Measurements from ENCODE around the gene SSR4. TPM values are rescaled to one million over a fixed set of nuclear protein-coding genes. Genes with fewer than 3 reads are reported as not detected.

SSR4 gene
- total RNA-seq, 1 experiment from 2014 or later = 360 TPM

DNA sequence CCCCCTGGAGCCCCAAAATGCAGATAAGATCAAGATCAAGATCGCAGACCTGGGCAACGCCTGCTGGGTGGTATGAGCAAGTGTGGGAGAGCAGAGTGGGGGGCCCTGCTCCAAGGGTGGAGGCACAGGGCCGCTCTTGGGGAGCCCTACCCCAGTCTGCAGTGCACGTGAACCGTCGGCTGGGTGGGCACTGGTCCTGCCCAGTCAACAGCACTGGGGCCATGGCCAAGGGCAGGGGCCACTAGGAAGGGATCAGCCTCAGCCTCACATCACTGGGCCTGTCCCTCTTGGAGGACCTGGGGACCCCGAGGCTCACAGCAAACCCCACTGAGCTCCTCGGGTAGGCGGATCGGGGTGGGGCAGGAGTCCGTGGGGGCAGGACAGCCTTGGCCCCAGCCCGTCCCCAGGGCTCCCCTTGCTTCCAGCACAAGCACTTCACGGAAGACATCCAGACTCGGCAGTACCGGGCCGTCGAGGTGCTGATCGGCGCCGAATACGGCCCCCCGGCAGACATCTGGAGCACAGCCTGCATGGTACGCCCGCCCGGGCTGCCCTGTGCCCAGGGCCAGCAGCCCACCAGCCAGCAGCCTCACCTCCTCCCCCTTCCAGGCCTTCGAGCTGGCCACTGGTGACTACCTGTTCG, 10.0 kb upstream of the SSR4 start:
- TF ChIP-seq CTCF (IDR thresholded peaks at IDR 0.05; ENCODE audit: unreplicated experiment) = no peak
- H3K4me1 Mint-ChIP-seq (ENCODE audit: low read depth, unreplicated experiment) = peaks cover 9% of the 10 kb centered on the region
- no peaks in the 10 kb centered on the region for H3K9me3 Mint-ChIP-seq (ENCODE audit: low read depth, unreplicated experiment)
- intact Hi-C loops (cut with micrococcal nuclease; ENCODE audit: unreplicated experiment) = no loop called here
- H3K27ac Mint-ChIP-seq (ENCODE audit: unreplicated experiment) = no peak overlapping the region
- no peak overlapping the region for H3K4me3 Mint-ChIP-seq (ENCODE audit: low read depth, unreplicated experiment)
- H3K36me3 Mint-ChIP-seq (ENCODE audit: insufficient read depth, unreplicated experiment) = peaks cover 21% of the 10 kb centered on the region
- no peak for DNase-seq
- BruUV-seq (replicated peaks) = no TSS peak
- CTCF ChIA-PET = no interaction called here
- peaks cover 13% of the 10 kb centered on the region for H3K27me3 Mint-ChIP-seq (ENCODE audit: unreplicated experiment)

DNA sequence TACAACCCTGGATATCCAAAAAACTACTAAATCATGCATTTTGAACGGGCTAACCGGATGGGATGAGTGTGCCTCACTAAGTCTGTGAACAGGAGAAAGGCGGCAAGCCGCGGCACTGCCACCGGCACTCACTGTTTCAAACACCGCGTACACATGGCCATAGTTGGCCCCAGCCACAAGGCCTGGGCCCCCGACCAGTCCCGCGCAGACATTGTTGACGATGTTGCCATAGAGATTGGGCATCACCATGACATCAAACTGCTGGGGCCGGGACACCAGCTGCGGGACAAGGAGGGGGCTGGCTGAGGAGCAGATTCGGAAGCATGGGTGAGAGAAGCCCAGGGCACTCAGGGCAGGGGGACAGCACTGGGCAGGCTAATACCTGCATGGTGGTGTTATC, 7.8 kb upstream of the SSR4 start:
- no peak for DNase-seq
- BruUV-seq (replicated peaks) = no TSS peak
- peaks cover 13% of the 10 kb centered on the region for H3K36me3 Mint-ChIP-seq (ENCODE audit: insufficient read depth, unreplicated experiment)
- no peaks in the 10 kb centered on the region for H3K9me3 Mint-ChIP-seq (ENCODE audit: low read depth, unreplicated experiment)
- CTCF ChIA-PET = no interaction called here
- H3K4me1 Mint-ChIP-seq (ENCODE audit: low read depth, unreplicated experiment) = no peaks in the 10 kb centered on the region
- H3K4me3 Mint-ChIP-seq (ENCODE audit: low read depth, unreplicated experiment) = no peak overlapping the region
- no peaks in the 10 kb centered on the region for H3K27me3 Mint-ChIP-seq (ENCODE audit: unreplicated experiment)
- intact Hi-C loops (cut with micrococcal nuclease; ENCODE audit: unreplicated experiment) = no loop called here
- no peak overlapping the region for H3K27ac Mint-ChIP-seq (ENCODE audit: unreplicated experiment)
- TF ChIP-seq CTCF (IDR thresholded peaks at IDR 0.05; ENCODE audit: unreplicated experiment) = no peak

DNA sequence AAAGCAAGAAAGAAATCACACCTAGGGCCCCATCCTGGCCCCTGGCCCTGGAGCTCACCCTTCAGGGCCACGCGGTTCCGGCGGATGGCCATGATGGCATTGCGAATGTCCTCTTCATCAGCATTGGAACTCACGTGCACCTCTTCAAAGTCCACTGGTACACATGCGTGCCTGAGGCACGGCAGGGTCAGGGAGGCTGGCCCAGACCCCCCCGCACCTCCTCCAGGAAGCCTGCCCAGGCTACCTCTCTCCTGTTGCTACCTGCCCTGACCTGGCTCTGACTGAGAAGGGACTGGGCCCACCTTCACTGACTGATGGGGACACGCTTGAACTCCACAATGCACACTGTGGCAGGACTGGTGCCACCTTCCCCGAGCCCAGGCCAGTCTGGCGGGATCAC, 4.8 kb upstream of the SSR4 start:
- intact Hi-C loops (cut with micrococcal nuclease; ENCODE audit: unreplicated experiment) = no loop called here
- no peak for TF ChIP-seq CTCF (IDR thresholded peaks at IDR 0.05; ENCODE audit: unreplicated experiment)
- Mint-ChIP-seq H3K4me1 (ENCODE audit: low read depth, unreplicated experiment) (peaks cover 8% of the 10 kb centered on the region), H3K4me3 (ENCODE audit: low read depth, unreplicated experiment) (no peak overlapping the region), H3K27me3 (ENCODE audit: unreplicated experiment) (no peaks in the 10 kb centered on the region), H3K27ac (ENCODE audit: unreplicated experiment) (no peak overlapping the region), H3K9me3 (ENCODE audit: low read depth, unreplicated experiment) (no peaks in the 10 kb centered on the region), H3K36me3 (ENCODE audit: insufficient read depth, unreplicated experiment) (peaks cover 27% of the 10 kb centered on the region)
- no peak for DNase-seq
- CTCF ChIA-PET = no interaction called here
- BruUV-seq (replicated peaks) = no TSS peak

DNA sequence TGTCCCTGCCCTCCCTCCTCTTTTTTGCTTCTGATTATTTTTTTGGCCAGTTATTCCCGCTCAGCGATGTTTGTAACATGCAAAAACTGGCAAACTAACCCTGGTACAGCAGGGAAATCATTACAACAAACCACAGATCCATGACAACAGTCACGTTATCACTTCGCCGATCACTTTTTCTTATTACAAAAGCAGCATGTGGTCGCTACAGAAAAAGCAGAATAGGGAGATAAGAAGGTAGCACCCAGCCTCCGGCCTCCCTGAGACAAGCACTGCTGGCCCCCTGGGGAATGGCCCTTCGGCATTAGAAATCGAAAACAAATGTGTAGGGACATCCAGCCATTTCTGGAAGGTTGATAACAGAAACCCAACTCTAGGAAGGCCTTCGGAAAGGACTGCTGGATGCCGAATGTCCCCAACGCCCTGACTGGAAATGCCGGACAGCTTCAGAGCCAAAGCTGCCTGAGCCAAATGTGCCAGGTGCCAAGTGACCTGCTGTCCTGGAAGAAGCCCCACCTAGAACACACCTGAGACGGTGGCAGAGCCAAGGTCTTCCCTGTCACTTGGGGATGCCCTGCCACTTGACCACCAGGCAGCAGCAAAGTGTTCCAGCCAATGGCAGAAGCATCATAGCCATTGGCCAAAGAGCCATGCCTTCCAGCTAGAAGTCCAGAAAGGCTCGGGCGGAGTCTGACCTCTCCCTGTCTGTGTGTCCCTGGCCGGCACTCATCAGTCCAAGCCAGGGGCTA, 3.2 kb upstream of the SSR4 start:
- no TSS peak for BruUV-seq (replicated peaks)
- H3K9me3 Mint-ChIP-seq (ENCODE audit: low read depth, unreplicated experiment) = no peaks in the 10 kb centered on the region

More for the DNA sequence above, 3.2 kb upstream of the SSR4 start:
- H3K27ac Mint-ChIP-seq (ENCODE audit: unreplicated experiment) = no peak overlapping the region
- CTCF ChIA-PET = no interaction called here
- H3K27me3 Mint-ChIP-seq (ENCODE audit: unreplicated experiment) = no peaks in the 10 kb centered on the region
- H3K4me3 Mint-ChIP-seq (ENCODE audit: low read depth, unreplicated experiment) = no peak overlapping the region
- H3K36me3 Mint-ChIP-seq (ENCODE audit: insufficient read depth, unreplicated experiment) = peaks cover 44% of the 10 kb centered on the region
- peaks cover 12% of the 10 kb centered on the region for H3K4me1 Mint-ChIP-seq (ENCODE audit: low read depth, unreplicated experiment)
- TF ChIP-seq CTCF (IDR thresholded peaks at IDR 0.05; ENCODE audit: unreplicated experiment) = no peak
- intact Hi-C loops (cut with micrococcal nuclease; ENCODE audit: unreplicated experiment) = no loop called here
- DNase-seq = no peak

All from Calu3 (cell line).